Neural progenitor cell (in vitro differentiated cells): Measurements from ENCODE around the gene OR2T8. TPM values are rescaled to one million over a fixed set of nuclear protein-coding genes. Genes with fewer than 3 reads are reported as not detected.

Experiments used
- DNase-seq: peaks from one replicate; pipeline ENCODE4 v3.0.0-alpha.2; 2016; ENCODE audit warnings: low spot score
- H2AFZ ChIP-seq: fragments of 200-600 bp; sonication (generic); replicated peaks from 2 replicates; pipeline ENCODE4 v1.6.1; 2016; ENCODE audit warnings: antibody characterized with exemption
- H3F3A ChIP-seq: fragments of 200-600 bp; sonication (generic); 2 replicates; pipeline ENCODE4 v1.6.1; 2016; ENCODE audit warnings: antibody characterized with exemption, low read depth
- H3K27ac ChIP-seq: fragments of 200-600 bp; sonication (generic); 2 replicates; pipeline ENCODE4 v1.5.1; 2016; ENCODE audit warnings: mild to moderate bottlenecking
- H3K27me3 ChIP-seq: fragments of 200-600 bp; sonication (generic); 2 replicates; pipeline ENCODE4 v1.6.1; 2016; ENCODE audit warnings: mild to moderate bottlenecking, moderate library complexity
- H3K36me3 ChIP-seq: fragments of 200-600 bp; sonication (generic); 2 replicates; pipeline ENCODE4 v1.5.1; 2016
- H3K4me1 ChIP-seq: fragments of 200-600 bp; sonication (generic); 2 replicates; pipeline ENCODE4 v1.6.1; 2016; ENCODE audit warnings: mixed run types
- H3K4me2 ChIP-seq: fragments of 200-600 bp; sonication (generic); 2 replicates; pipeline ENCODE4 v1.6.1; 2016
- H3K4me3 ChIP-seq: fragments of 200-600 bp; sonication (generic); 2 replicates; pipeline ENCODE4 v1.5.1; 2016
- H3K79me2 ChIP-seq: fragments of 200-600 bp; sonication (generic); 2 replicates; pipeline ENCODE4 v1.6.1; 2016; ENCODE audit warnings: low read depth
- H3K9ac ChIP-seq: fragments of 200-600 bp; sonication (generic); 2 replicates; pipeline ENCODE4 v1.6.1; 2016
- H3K9me3 ChIP-seq: fragments of 200-600 bp; sonication (generic); 2 replicates; pipeline ENCODE4 v1.5.1; 2016; ENCODE audit warnings: low read depth
- H4K20me1 ChIP-seq: fragments of 200-600 bp; sonication (generic); 2 replicates; pipeline ENCODE4 v1.6.1; 2016; ENCODE audit warnings: low read depth
- H3K27ac Mint-ChIP-seq: 3 replicates; pipeline ENCODE4 v1.8.0; 2021; ENCODE audit warnings: mixed read lengths
- H3K27me3 Mint-ChIP-seq: 2 replicates; pipeline ENCODE4 v1.8.0; 2022; ENCODE audit warnings: low read depth, mild to moderate bottlenecking, inconsistent platforms, moderate library complexity, mixed read lengths; ENCODE audit not compliant: insufficient read depth
- H3K36me3 Mint-ChIP-seq: 3 replicates; pipeline ENCODE4 v1.8.0; 2021; ENCODE audit warnings: mixed read lengths
- H3K4me1 Mint-ChIP-seq: 3 replicates; pipeline ENCODE4 v1.8.0; 2021; ENCODE audit warnings: mixed read lengths
- H3K4me3 Mint-ChIP-seq: 3 replicates; pipeline ENCODE4 v1.8.0; 2021; ENCODE audit warnings: mild to moderate bottlenecking, moderate library complexity, mixed read lengths
- H3K9me3 Mint-ChIP-seq: 3 replicates; pipeline ENCODE4 v1.8.0; 2020; ENCODE audit warnings: mixed read lengths
- EZH2 ChIP-seq: fragments of 200-600 bp; sonication (generic); IDR thresholded peaks from 2 replicates; pipeline ENCODE4 v1.6.1; 2017; ENCODE audit warnings: antibody characterized with exemption, mild to moderate bottlenecking, moderate library complexity
- EZH2phosphoT487 ChIP-seq: fragments of 200-600 bp; sonication (generic); IDR thresholded peaks from 2 replicates; pipeline ENCODE4 v1.6.1; 2017; ENCODE audit warnings: antibody characterized with exemption
- total RNA-seq: library from RNA; depleted of rRNA; stranded (reverse); fragments of >200 nt; gene quantifications from 2 replicates; pipeline ENCODE4 v1.2.3, GENCODE V29; 2015; ENCODE audit warnings: low replicate concordance
- TF ChIP-seq, protein P1 (sequence below): fragments of 200-600 bp; sonication (generic); IDR thresholded peaks from 2 replicates; pipeline ENCODE4 v1.5.1; 2017; ENCODE audit warnings: antibody characterized with exemption, mild to moderate bottlenecking

The OR2T8 gene
- total RNA-seq, 1 donor from 2014 or later: not detected

DNA sequence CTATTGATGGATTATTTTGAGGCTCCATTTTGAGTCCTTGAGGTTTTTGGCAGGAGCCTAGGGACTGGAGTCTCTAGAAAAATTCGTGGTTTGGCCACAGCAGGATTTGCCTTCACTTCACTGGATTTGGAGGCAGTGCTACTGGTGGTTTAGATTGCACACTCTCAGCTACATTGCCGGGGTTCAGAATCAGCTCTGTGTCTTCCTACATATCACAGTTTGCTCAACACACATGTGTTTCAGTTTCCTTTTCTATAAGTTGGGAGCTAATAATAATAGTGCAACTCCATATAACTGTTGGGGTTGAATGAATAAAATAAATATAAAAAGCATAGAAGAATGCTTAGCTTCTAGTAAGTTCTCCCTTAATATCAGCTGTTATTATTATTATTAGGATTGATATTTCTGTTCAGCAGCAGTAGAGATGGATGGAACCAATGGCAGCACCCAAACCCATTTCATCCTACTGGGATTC is 24.9 kb upstream of the OR2T8 start, which contains the start of gene OR2W3:
TSS of gene OR2W3 (plus strand) at position 425 of the 475 bp plus-strand sequence. CDS start at position 425, 0 bp downstream.
- no peaks in the 10 kb centered on the region for H4K20me1 ChIP-seq
- no peaks in the 10 kb centered on the region for H3F3A ChIP-seq
- no peak within 1 kb of the TSS for H3K4me3 ChIP-seq
- no peaks in the 10 kb centered on the region for H3K27me3 ChIP-seq
- no peak for DNase-seq
- no peak within 1 kb of the TSS for H3K4me2 ChIP-seq
- Mint-ChIP-seq H3K9me3 (peaks cover 18% of the 10 kb centered on the region), H3K4me1 (no peaks in the 10 kb centered on the region), H3K27me3 (no peaks in the 10 kb centered on the region), H3K27ac (no peak within 1 kb of the TSS), H3K4me3 (no peak within 1 kb of the TSS), H3K36me3 (no peaks in the 10 kb centered on the region)
- TF ChIP-seq EZH2: no peak
- TF ChIP-seq EZH2phosphoT487: no peak
- TF ChIP-seq, protein P1, sequence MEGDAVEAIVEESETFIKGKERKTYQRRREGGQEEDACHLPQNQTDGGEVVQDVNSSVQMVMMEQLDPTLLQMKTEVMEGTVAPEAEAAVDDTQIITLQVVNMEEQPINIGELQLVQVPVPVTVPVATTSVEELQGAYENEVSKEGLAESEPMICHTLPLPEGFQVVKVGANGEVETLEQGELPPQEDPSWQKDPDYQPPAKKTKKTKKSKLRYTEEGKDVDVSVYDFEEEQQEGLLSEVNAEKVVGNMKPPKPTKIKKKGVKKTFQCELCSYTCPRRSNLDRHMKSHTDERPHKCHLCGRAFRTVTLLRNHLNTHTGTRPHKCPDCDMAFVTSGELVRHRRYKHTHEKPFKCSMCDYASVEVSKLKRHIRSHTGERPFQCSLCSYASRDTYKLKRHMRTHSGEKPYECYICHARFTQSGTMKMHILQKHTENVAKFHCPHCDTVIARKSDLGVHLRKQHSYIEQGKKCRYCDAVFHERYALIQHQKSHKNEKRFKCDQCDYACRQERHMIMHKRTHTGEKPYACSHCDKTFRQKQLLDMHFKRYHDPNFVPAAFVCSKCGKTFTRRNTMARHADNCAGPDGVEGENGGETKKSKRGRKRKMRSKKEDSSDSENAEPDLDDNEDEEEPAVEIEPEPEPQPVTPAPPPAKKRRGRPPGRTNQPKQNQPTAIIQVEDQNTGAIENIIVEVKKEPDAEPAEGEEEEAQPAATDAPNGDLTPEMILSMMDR: no peak
- H3K36me3 ChIP-seq: no peaks in the 10 kb centered on the region
- peaks cover 4% of the 10 kb centered on the region for H3K9me3 ChIP-seq
- H3K79me2 ChIP-seq: no peaks in the 10 kb centered on the region
- H3K4me1 ChIP-seq: no peaks in the 10 kb centered on the region
- H3K27ac ChIP-seq: no peak within 1 kb of the TSS
- no peak within 1 kb of the TSS for H2AFZ ChIP-seq
- no peak within 1 kb of the TSS for H3K9ac ChIP-seq

- Histone ChIP-seq H3K36me3 (no peaks in the 10 kb centered on the region), H3K27ac (no peak overlapping the region), H3K9me3 (peaks cover 4% of the 10 kb centered on the region), H2AFZ (no peak overlapping the region), H3F3A (no peaks in the 10 kb centered on the region), H4K20me1 (no peaks in the 10 kb centered on the region), H3K4me2 (no peak overlapping the region), H3K4me3 (no peak overlapping the region), H3K27me3 (no peaks in the 10 kb centered on the region), H3K4me1 (no peaks in the 10 kb centered on the region), H3K79me2 (no peaks in the 10 kb centered on the region), H3K9ac (no peak overlapping the region)
- no peaks in the 10 kb centered on the region for H3K4me1 Mint-ChIP-seq
- no peaks in the 10 kb centered on the region for H3K36me3 Mint-ChIP-seq
- no peak overlapping the region for H3K4me3 Mint-ChIP-seq
- TF ChIP-seq, protein P1: no peak
- TF ChIP-seq EZH2 (no peak), EZH2phosphoT487 (no peak)
- DNase-seq: no peak
- H3K27ac Mint-ChIP-seq: no peak overlapping the region
- no peaks in the 10 kb centered on the region for H3K27me3 Mint-ChIP-seq
- peaks cover 18% of the 10 kb centered on the region for H3K9me3 Mint-ChIP-seq
Observed at GRCh38 chr1:247895976-247896375, 24.1 kb upstream of the OR2T8 start.

GRCh38 chr1:247904122-247904521 is 15.9 kb upstream of the OR2T8 start:
- no peaks in the 10 kb centered on the region for H3K36me3 Mint-ChIP-seq

More at GRCh38 chr1:247904122-247904521, 15.9 kb upstream of the OR2T8 start:
- H3K9ac ChIP-seq: no peak overlapping the region
- no peaks in the 10 kb centered on the region for H4K20me1 ChIP-seq
- no peak for DNase-seq
- no peak overlapping the region for H3K4me3 ChIP-seq
- Mint-ChIP-seq H3K9me3 (peaks cover 28% of the 10 kb centered on the region), H3K4me1 (no peaks in the 10 kb centered on the region), H3K27ac (no peak overlapping the region), H3K4me3 (no peak overlapping the region), H3K27me3 (peaks cover 2% of the 10 kb centered on the region)
- no peaks in the 10 kb centered on the region for H3K9me3 ChIP-seq
- H3K27me3 ChIP-seq: no peaks in the 10 kb centered on the region
- H3K4me2 ChIP-seq: no peak overlapping the region
- H3K4me1 ChIP-seq: no peaks in the 10 kb centered on the region
- H3K79me2 ChIP-seq: no peaks in the 10 kb centered on the region
- TF ChIP-seq EZH2phosphoT487: no peak
- TF ChIP-seq, protein P1: no peak
- no peak overlapping the region for H3K27ac ChIP-seq
- no peak overlapping the region for H2AFZ ChIP-seq
- H3F3A ChIP-seq: no peaks in the 10 kb centered on the region
- no peaks in the 10 kb centered on the region for H3K36me3 ChIP-seq
